Stimulated activated CD4-positive, alpha-beta T cell treated with anti-CD3 and anti-CD28 coated beads, TNF-alpha, amount 100 ng/mL, for 4 hours (primary cell): ENCODE results near the gene METTL2B.

Experiments used
- DNase-seq, 3 experiments: peaks; one replicate each; pipeline ENCODE4 v3.0.0-alpha.2; 2020; ENCODE audit warnings: low read depth in 3 of 3

Gene METTL2B, protein sequence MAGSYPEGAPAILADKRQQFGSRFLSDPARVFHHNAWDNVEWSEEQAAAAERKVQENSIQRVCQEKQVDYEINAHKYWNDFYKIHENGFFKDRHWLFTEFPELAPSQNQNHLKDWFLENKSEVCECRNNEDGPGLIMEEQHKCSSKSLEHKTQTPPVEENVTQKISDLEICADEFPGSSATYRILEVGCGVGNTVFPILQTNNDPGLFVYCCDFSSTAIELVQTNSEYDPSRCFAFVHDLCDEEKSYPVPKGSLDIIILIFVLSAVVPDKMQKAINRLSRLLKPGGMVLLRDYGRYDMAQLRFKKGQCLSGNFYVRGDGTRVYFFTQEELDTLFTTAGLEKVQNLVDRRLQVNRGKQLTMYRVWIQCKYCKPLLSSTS

GRCh38 chr7:128476402-128477335, at the start of gene METTL2B:
METTL2B (plus strand) TSS chr7:128476748; CDS start chr7:128476766, 18 bp downstream.
- DNase-seq, result peak; percentile 64 to 80 (median 78)

GRCh38 chr7:128427289-128427891, 49.2 kb upstream of the METTL2B start:
- DNase-seq, result no peak

DNA sequence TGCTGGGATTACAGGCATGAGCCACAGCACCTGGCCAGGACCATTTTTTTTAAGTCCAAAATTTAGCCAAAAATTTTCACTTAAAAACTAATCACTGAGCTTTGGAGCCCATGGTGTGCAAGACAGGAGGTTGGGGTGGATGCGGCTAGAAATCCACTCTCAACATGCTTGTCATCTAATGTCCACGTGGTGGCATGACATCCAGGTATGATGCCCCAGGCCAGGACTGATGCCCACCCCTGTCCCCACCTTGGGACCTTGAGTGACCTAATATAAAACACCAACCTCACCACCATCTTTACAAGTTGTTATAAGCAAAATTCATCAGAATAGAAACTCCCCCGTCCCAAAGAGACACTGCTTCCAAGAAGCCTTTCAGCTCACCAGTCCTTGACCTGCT, 46.3 kb upstream of the METTL2B start:
- DNase-seq, result no peak

DNA sequence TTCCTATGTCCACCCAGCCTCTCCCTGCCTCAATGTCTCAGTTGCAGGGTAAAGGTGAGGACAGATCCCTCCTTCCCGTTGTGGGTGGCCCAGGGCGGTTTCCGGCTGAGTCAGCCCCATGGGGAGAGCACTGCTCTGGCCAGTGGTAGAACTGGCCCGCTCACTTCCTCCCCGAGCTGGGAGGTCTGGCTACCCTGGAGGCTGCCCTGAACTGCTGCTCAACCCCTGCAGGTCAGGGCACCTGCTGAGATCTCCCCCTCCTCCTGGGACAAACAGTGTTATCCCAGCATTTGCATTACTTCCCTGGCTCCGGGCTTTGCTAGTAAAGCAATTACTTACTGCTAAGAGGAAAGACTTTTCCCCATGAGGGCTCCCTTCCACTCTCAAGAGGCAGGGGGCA, 45.3 kb upstream of the METTL2B start:
- DNase-seq, result no peak

- no peak for DNase-seq
These were observed 44.8 kb upstream of the METTL2B start for GRCh38 chr7:128431754-128432153.

DNA sequence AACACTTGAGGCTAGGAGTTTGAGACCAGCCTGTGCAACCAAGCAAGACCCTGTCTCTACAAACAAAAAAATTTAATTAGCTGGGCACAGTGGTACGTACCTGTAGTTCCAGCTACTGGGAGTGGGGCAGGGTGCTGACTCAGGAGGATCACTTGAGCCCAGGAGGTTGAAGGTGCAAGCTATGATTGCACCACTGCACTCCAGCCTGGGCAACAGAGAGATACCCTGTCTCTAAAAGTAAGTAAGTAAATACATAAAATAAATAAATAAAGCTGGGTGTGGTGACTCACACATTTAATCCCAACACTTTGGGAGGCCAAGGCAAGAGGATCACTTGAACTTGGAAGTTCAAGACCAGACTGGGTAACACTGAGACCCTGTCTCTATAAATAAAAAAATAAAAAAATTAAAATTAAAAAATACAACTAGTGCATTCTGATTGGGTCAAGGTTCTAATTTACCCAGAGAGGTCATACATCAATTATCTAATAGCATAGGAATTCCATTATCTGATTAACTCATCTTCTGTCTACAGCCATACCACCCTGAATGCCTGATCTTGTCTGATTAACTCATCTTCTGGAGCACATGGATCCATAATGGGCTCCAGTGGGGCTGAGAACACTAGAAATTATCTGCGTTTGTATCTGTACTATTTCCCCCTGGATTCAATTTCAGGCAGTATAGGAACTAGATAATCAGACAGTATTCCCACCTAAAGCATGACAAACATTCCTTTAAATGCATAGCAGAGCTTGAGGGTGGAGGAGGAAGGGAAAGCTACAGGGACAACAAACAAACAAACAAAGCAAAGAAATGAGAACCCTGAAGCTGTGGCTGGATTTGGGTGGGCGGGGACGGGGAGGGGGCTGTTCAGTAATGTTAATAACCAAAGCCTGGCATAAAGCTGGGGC, 41.9 kb upstream of the METTL2B start:
- DNase-seq, result no peak

DNA sequence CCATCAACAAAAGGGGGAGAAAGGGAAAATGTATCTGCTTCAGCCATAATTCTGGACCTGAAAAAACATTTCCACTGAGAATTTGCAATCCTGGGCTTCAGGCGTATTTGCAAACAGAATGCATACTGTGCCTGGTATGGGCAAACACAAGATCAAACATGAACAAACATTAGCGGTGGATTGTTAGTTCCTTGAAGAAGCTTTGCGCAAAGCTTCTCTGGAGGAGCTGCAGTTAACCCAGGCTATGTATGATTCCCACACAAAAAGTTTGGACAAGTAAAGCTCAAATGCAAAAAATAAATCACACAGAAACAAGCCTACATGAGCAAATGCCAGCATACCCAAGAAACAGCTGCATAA, 41.2 kb upstream of the METTL2B start:
- no peak for DNase-seq

DNA sequence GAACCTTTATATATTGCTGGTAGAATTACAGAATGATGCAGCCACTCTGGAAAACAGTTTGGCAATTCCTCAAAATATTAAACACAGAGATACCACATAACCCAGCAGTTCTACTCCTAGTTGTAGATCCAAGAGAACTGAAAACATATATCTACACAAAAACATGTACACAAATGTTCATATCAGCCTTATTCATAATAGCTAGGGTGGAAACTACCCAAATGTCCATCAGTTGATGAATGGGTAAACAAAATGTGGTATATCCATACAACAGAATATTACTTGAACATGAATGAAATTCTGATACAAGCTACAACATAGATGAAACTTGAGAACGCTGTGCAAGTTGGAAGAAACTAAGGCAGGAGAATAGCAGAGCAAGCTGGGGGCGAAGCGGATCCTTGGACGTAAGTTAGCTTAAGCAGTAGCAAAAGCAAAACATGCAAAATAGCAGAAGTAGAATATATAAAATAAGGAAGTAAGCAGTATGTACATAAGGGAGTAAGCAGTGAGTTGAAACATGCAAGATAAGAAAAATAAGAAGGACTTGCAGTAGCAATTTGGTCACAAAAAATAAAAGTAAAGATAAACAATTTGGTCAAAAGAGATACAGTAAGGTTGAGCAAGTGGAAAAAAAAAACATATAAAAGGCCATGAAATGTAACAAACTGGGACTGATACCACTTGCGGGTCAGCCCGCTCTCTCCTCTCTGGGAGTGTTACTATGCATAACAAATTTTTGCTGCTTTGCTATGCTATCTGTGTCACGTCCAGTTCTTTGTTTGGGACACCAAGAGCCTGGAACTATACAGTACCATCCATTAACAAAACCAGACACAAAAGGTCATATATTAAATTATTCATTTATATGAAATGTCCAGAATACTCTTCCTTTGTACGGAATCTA, 38.9 kb upstream of the METTL2B start:
- DNase-seq, result no peak

DNA sequence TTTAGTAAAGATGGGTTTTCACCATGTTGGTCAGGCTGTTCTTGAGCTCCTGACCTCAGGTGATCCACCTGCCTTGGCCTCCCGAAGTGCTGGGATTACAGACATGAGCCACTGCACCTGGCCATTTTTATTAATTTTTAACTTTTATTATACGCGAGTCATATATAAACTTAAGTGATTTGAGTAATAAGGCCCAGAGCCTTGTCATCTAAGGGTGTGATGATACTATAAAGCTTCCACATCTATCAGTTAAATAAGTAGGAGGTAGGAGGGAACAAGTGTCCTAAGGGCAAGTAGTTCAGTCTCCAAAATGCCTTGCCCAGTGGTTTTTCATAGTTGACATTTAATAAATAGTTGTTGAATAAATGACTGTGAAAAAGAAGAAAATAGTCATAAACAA, 34.2 kb upstream of the METTL2B start:
- no peak for DNase-seq

GRCh38 chr7:128443831-128444600, 32.5 kb upstream of the METTL2B start:
- DNase-seq, result no peak

GRCh38 chr7:128446306-128446705, 30.2 kb upstream of the METTL2B start:
- no peak for DNase-seq

DNA sequence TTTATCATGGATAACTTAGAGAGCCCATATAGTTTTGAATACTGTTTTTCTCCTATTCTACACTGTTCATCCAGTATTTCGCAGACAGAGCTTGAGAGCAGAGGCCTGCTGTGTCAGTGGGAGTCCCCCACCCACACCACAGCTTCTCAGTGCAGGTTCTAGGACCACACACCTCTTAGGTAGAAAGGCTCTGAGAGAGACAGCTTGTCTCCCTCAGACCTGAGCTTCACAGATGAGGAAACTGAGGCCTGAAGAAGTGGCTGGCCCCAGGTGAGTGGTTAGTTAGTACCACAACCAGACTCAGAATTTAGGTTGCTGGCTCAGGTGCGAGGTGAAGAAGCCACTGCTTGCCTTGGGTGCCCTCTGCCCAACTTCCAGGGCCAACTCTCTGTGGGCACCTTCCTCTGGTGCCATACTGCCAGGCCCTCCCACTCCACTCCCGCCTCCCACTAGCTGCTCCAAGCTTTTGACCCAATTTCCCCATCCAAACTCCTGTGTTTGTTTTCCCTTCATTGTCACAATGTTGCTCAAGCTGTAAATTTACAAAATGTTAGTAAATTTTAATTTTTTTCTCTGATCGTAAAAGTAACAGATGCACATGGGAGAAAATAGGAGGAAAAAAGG, 28.5 kb upstream of the METTL2B start:
- DNase-seq, result no peak

DNA sequence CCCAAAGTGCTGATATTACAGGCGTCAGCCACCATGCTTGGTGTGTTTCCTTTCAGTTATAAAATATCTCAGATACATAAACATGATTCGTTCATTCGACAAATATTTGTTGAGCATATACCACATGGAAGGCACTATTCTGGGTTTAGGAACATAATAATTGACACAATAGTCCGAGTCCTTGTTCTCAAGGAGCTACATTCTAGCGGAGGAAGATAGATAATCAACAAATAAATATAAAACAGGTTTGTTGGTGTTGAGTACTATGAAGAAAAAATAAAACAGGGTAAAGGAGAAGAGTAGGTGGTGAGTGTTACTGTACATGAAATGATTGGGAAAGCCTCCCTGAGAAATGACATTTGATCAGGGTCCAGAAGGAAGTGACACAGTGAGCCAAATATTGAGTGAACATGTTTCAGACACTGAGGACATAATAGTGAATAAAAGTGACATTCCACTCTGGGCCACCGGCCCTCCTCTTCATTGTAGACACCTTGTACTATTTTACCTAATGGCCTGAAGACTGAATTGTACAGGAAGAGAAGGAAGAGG, 27.7 kb upstream of the METTL2B start:
- no peak for DNase-seq

DNA sequence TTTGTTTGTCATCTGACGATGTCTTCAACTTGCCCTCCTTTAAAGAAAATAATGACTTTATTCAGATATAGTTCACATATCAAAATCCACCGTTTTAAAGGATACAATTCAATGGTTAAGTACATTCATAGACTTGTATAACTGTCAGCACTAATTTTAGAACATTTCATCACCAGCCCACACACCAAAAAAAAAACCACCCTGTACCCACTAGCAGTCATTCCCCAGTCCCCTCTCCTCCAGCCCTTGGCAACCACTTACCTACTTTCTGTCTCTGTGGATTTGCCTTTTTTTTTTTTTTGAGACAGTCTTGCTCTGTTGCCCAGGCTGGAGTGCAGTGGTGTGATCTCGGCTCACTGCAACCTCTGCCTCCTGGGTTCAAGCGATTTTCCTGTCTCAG, 26.1 kb upstream of the METTL2B start:
- DNase-seq, result no peak

DNA sequence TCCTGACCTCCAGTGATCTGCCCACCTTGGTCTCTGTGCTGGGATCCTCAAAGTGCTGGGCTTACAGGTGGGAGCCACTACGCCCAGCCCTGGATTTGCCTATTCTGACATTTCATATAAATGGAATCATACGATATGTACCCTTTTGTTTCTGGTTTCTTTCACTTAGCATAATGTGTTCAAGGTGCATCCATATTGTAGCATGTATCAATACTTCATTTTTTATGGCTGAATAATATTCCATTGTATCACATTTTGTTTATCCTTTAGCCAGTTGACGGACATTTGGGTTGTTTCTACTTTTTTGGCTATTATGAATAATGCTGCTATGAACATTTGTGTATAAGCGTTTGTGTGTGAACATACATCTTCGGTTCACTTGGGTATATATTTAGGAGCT, 25.6 kb upstream of the METTL2B start:
- DNase-seq, result no peak

DNA sequence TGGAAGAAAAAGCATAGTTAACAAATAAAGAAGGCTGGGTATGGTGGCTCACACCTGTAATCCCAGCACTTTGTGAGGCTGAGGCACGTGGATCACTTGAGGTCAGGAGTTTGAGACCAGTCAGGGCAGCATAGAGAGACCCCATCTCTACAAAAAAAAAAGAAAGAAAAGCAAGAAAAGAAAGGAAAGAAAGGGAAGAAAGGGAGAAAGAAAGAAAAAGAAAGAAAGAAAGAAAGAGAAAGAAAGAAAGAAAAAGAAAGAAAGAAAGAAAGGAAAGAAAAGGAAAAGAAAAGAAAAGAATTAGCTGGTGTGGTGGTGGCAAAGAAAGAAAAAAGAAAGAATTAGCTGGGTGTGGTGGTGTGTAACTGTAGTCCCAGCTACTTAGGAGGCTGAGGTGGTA, 24.0 kb upstream of the METTL2B start:
- no peak for DNase-seq

GRCh38 chr7:128453836-128454804, 22.4 kb upstream of the METTL2B start:
- DNase-seq, result no peak
